Stomach smooth muscle (tissue), 2 donors: ENCODE measurements around the gene STX19.

Experiments
- H3K27ac ChIP-seq: one replicate; pipeline ENCODE4 v1.7.0; 2013; ENCODE audit warnings: mild to moderate bottlenecking, low read length, inconsistent platforms
- H3K27me3 ChIP-seq, 2 donors: one replicate each; pipeline ENCODE4 v1.7.0; 2013; ENCODE audit warnings: low read length in 2 of 2; ENCODE audit not compliant: insufficient read depth in 2 of 2, control insufficient read depth in 1 of 2
- H3K36me3 ChIP-seq, 2 donors: one replicate each; pipeline ENCODE4 v1.7.0; 2013; ENCODE audit warnings: low read length in 2 of 2; ENCODE audit not compliant: control insufficient read depth in 2 of 2, insufficient read depth in 2 of 2
- H3K4me1 ChIP-seq: one replicate; pipeline ENCODE4 v1.7.0; 2013; ENCODE audit warnings: low read length; ENCODE audit not compliant: control insufficient read depth, insufficient read depth
- H3K4me3 ChIP-seq, 2 donors: one replicate each; pipeline ENCODE4 v1.7.0; 2013; ENCODE audit warnings: low read length in 2 of 2
- H3K9ac ChIP-seq, 2 donors: one replicate each; pipeline ENCODE4 v1.7.0; 2013; ENCODE audit warnings: low read length in 2 of 2, mild to moderate bottlenecking in 1 of 2
- H3K9me3 ChIP-seq, 2 donors: one replicate each; pipeline ENCODE4 v1.7.0; 2013; ENCODE audit warnings: low read length in 2 of 2; ENCODE audit not compliant: control insufficient read depth in 2 of 2
- donor health status: healthy.
- donor health status: Pancreatic carcinoma.

Gene STX19

DNA sequence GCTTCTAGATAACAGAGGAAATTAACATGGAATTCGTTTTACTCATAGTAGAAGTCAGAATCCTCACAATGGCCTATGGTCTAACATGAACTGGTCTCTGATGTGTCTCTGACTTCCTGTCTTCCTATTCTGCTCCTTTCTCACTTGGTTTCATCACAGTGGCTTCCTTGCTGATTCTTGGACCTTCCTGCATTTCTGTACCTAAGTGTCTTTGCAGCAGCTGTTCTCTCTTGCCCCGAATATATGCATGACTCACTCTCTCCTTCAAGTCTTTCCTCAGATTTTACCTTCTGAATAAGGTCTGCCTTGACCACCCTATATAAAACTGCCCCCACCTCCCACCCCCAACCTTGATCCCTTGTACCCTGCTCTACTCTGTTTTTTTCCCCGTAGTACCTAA lies 34.3 kb downstream of the STX19 start:
- H3K9me3 ChIP-seq = no peaks in the 10 kb centered on the region

DNA sequence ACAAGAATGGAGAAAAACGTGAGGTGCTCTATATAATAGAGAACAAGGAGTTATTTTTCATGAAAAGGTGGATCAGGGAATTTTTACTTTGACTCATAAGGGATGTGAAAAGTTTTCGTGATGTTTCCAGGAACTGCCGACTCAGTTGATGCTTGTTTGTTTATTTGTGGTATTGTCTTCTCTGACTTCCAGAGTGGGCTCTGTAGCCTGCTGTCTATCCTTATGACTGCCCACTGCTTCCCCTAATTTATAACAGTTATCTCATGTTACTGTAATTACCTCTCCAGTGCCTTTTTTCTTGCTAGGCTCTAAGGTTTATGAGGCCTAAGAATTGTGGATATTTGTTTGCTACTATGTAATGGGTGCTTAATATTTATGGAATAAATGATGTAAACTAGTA lies 36.2 kb downstream of the STX19 start:
- Histone ChIP-seq H3K9me3 (no peaks in the 10 kb centered on the region), H3K36me3 (no peaks in the 10 kb centered on the region), H3K4me1 (no peaks in the 10 kb centered on the region), H3K27me3 (no peaks in the 10 kb centered on the region), H3K27ac (no peak overlapping the region), H3K4me3 (no peak overlapping the region), H3K9ac (no peak overlapping the region)

More for the DNA sequence above, 34.3 kb downstream of the STX19 start:
- no peaks in the 10 kb centered on the region for H3K36me3 ChIP-seq
- H3K9ac ChIP-seq = no peak overlapping the region
- H3K27ac ChIP-seq = no peak overlapping the region
- H3K4me1 ChIP-seq = no peaks in the 10 kb centered on the region
- H3K27me3 ChIP-seq = no peaks in the 10 kb centered on the region
- H3K4me3 ChIP-seq = no peak overlapping the region

DNA sequence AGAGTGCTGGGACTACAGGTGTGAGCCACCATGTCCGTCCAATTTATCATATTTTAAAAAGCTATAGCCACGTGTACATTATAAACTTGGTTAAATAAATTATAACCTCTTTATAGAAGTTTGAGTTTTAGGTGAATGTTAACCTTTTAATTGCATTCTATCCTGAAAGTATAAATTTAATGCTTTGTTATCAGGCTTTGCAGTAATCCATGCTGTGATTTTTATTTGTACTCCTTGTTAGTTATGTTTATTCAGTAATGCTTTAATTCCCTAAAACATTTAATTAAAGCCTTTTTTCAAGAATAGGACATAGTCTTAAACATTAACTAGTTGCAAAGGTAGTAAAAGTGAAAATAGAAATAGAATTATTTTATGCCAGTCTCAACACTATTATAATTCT lies 36.8 kb downstream of the STX19 start:
- Histone ChIP-seq H3K36me3 (no peaks in the 10 kb centered on the region), H3K9me3 (no peaks in the 10 kb centered on the region), H3K4me3 (no peak overlapping the region), H3K9ac (no peak overlapping the region), H3K4me1 (no peaks in the 10 kb centered on the region), H3K27me3 (no peaks in the 10 kb centered on the region), H3K27ac (no peak overlapping the region)

DNA sequence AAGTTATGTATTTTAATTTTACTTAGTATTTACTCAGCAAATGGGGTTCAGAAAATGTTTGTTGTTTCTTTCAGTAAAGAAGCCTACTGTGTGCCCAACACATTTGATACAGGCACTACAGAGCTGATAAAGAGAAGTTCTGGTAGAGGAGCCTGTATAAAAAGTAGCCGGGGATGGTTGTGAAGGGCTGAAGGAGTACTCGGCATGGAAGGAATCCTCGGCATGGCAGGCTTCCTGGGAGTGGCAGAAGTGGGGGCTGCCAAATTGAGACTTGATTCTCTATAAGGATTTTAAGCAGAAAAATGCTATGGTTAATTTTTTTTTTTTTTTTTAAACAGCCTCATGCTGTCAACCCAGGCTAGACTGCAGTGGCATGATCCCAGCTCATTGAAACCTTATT lies 39.2 kb downstream of the STX19 start:
- H3K4me1 ChIP-seq = no peaks in the 10 kb centered on the region
- no peak overlapping the region for H3K9ac ChIP-seq
- H3K36me3 ChIP-seq = no peaks in the 10 kb centered on the region
- H3K9me3 ChIP-seq = no peaks in the 10 kb centered on the region
- H3K27me3 ChIP-seq = no peaks in the 10 kb centered on the region
- no peak overlapping the region for H3K4me3 ChIP-seq
- no peak overlapping the region for H3K27ac ChIP-seq

DNA sequence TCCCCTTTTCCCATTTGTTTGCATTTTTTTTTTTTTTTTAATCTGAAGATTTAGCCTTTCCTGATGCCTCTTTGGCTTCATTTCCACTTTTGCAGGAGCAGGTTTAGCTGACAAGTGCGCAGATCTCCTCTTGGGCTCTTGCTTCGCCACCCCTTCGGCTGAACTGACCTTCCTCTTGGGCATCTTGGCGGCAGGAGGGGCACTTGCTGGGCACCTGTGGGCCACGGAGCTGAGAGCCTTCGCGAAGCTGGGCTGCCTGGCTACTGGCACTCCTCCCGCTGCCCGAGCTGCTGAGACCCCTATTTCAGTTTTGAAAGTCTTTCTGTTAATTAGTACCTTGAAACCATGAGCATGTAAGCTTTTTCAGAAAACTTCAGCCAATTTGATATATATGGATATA lies 39.6 kb downstream of the STX19 start:
- Histone ChIP-seq H3K9ac (no peak overlapping the region), H3K4me1 (no peaks in the 10 kb centered on the region), H3K9me3 (no peaks in the 10 kb centered on the region), H3K27ac (no peak overlapping the region), H3K36me3 (no peaks in the 10 kb centered on the region), H3K27me3 (no peaks in the 10 kb centered on the region), H3K4me3 (no peak overlapping the region)

DNA sequence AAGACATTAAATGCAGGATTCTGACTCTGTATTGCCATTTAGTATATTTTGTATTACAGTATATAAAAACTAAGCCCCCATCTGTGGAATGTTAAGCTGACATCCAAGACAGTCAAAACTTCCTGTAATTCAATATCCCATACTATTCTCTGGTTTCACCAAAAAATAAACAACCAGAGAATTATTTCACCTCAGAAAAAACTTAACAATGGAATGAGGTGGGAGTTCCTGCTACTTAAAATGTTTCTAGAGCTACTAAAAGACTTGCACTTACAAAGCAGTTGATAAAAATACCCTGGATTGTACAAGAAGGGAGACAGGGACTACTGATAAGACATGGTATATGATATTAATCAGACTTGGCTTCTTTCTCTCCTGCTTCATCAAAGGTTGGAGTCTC lies 40.1 kb downstream of the STX19 start:
- no peaks in the 10 kb centered on the region for H3K27me3 ChIP-seq
- H3K4me1 ChIP-seq = no peaks in the 10 kb centered on the region
- H3K9ac ChIP-seq = no peak overlapping the region
- no peaks in the 10 kb centered on the region for H3K9me3 ChIP-seq
- H3K36me3 ChIP-seq = no peaks in the 10 kb centered on the region
- no peak overlapping the region for H3K4me3 ChIP-seq
- no peak overlapping the region for H3K27ac ChIP-seq

DNA sequence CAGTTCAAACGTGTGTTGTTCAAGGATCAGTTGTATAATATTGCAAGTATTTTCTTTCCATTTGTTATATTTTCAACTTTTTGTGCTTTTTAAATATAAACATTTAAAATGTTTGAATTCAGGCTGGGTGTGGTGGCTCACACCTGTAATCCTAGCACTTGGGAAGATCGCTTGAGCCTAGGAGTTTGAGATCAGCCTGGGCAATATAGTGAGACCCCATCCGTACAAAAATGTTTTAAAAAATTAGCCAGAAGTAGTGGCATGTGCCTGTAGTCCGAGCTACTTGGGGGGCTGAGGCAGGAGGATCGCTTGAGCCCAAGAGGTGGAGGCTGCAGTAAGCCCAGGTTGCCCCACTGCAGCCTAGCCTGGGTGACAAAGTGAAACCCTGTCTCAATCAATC lies 43.8 kb downstream of the STX19 start:
- no peaks in the 10 kb centered on the region for H3K27me3 ChIP-seq

DNA sequence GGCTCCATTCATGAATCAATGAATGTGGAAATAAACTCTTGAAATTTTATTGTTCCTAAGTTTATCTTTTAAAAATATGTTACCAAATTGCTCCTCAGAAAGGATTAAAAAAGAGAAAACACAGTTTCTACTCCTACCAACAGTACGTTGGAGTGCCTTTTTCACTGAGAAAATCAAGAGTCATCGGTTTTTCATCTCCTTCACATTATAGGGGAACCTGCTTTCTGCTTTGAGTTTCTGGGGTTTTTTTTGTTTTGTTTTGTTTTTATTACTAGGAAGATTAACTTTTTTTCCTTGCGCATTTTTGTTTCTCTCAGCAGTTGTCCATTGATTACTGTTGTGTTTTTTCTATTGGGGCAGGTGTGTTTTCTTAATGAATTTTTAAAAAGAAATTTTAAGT lies 45.0 kb downstream of the STX19 start:
- Histone ChIP-seq H3K4me3 (no peak overlapping the region), H3K9ac (no peak overlapping the region), H3K36me3 (no peaks in the 10 kb centered on the region), H3K4me1 (peaks cover 3% of the 10 kb centered on the region), H3K27me3 (no peaks in the 10 kb centered on the region), H3K27ac (no peak overlapping the region), H3K9me3 (no peaks in the 10 kb centered on the region)

More for the DNA sequence above, 43.8 kb downstream of the STX19 start:
- Histone ChIP-seq H3K27ac (no peak overlapping the region), H3K9me3 (no peaks in the 10 kb centered on the region), H3K9ac (no peak overlapping the region), H3K36me3 (no peaks in the 10 kb centered on the region), H3K4me3 (no peak overlapping the region), H3K4me1 (peaks cover 3% of the 10 kb centered on the region)

DNA sequence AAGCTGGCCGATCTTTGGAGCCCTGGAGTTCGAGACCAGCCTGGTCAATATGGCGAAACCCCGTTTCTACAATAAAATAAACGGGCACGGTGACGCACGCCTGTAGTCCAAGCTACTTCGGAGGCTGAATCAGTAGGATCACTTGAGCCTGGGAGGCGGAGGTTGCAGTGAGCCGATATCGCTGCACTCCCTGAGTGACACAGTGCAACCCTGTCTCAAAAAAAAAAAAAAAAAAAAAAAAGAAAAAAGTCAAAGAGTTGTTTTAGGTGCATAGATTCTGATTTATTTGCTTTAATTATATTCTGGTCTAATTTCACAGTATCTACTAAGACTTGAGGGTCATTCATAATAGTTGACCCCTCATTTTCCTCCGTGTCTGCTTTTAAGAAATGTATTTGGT lies 46.7 kb downstream of the STX19 start:
- H3K4me3 ChIP-seq = no peak overlapping the region
- H3K9me3 ChIP-seq = no peaks in the 10 kb centered on the region
- no peaks in the 10 kb centered on the region for H3K27me3 ChIP-seq
- no peak overlapping the region for H3K9ac ChIP-seq
- no peaks in the 10 kb centered on the region for H3K36me3 ChIP-seq
- H3K4me1 ChIP-seq = peaks cover 3% of the 10 kb centered on the region
- H3K27ac ChIP-seq = no peak overlapping the region

DNA sequence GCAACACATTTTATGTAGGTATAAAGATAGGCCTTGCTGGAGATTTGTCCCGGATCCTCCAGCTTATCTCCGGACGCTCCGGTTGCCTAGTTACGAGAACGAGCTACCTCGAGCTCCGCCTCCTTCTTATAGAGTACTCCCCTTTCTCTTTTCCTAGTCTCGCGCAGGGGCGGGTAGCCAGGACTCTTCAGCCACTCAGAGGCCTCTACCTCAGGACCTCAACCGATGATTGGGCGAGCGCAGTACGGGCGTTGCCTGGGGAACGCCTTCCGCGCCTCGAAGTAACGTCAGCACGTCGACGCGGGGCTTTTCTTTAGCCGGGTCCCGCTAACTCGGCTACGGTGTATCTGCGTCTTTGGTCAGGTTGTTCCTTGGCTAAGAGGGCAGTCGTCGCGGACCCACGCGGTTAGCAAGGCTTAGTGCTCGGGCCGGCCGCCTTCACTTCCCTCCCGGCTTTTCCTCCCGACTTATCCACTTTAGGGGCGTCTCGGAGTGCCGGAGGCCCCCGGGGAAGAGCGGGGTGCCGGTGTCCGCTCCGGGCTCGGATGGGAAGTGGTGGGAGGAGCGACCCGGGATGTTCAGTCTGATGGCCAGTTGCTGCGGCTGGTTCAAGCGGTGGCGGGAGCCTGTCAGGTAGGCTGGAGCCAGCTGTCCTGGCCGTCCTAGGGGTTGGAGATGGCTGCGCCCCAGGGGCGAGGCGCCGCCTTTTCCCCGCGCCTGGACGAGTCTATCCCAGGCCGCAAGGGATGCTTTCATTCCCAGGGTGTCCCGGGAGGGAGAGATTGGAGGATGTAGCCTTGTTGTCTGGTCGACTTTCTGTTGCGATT lies 48.3 kb downstream of the STX19 start, which contains the start of gene ARL13B:
Gene ARL13B (plus strand): TSS at position 306 of the 827 bp plus-strand sequence. CDS start 269 bp downstream, at position 575.
- Histone ChIP-seq H3K36me3 (no peaks in the 10 kb centered on the region), H3K27me3 (no peaks in the 10 kb centered on the region), H3K4me3 (peak within 1 kb of the TSS; percentile 77 to 95), H3K9ac (peak within 1 kb of the TSS; percentile 89), H3K4me1 (peaks cover 3% of the 10 kb centered on the region), H3K27ac (peak within 1 kb of the TSS; percentile 90), H3K9me3 (no peaks in the 10 kb centered on the region)
